ENCODE results near the gene HNRNPA3.
"Not testable (repeated sequence)": the region's sequence is repeated elsewhere in the genome, so short reads cannot be mapped to it uniquely, and the experiment has no call there.

HNRNPA3 gene

GRCh38 chr2:177212106-177212890 is at the start of gene HNRNPA3:
TSS of gene HNRNPA3 (plus strand) at chr2:177212794. CDS start at chr2:177212800, 6 bp downstream.
- DNase-seq (ENCODE audit: low read depth in 3 of 3) = peak; percentile 99 to 100 (median 99)

GRCh38 chr2:177164131-177164530 is 48.5 kb upstream of the HNRNPA3 start:
- DNase-seq (ENCODE audit: low read depth in 3 of 3) = no peak

- DNase-seq (ENCODE audit: low read depth in 3 of 3) = peak; percentile 39 to 69 (median 62)
Observed at GRCh38 chr2:177164584-177165052, 48.0 kb upstream of the HNRNPA3 start.

- DNase-seq (ENCODE audit: low read depth in 3 of 3) = no peak
Observed at GRCh38 chr2:177165061-177165583, 47.5 kb upstream of the HNRNPA3 start.

- no peak for DNase-seq (ENCODE audit: low read depth in 3 of 3)
Observed at GRCh38 chr2:177165721-177166711, 46.6 kb upstream of the HNRNPA3 start.

GRCh38 chr2:177169810-177170514 is 42.6 kb upstream of the HNRNPA3 start:
- DNase-seq (ENCODE audit: low read depth in 3 of 3) = no peak

GRCh38 chr2:177171418-177171865 is 41.2 kb upstream of the HNRNPA3 start:
- DNase-seq (ENCODE audit: low read depth in 3 of 3) = no peak

GRCh38 chr2:177172034-177172880 is 40.3 kb upstream of the HNRNPA3 start:
- DNase-seq (ENCODE audit: low read depth in 3 of 3) = no peak

GRCh38 chr2:177174486-177174885 is 38.1 kb upstream of the HNRNPA3 start:
- DNase-seq (ENCODE audit: low read depth in 3 of 3) = no peak

GRCh38 chr2:177175917-177176668 is 36.5 kb upstream of the HNRNPA3 start:
- no peak for DNase-seq (ENCODE audit: low read depth in 3 of 3)

- no peak for DNase-seq (ENCODE audit: low read depth in 3 of 3)
Observed at GRCh38 chr2:177178797-177179196, 33.8 kb upstream of the HNRNPA3 start.

GRCh38 chr2:177179227-177179626 is 33.4 kb upstream of the HNRNPA3 start:
- DNase-seq (ENCODE audit: low read depth in 3 of 3) = no peak

- not testable (repeated sequence) for DNase-seq (ENCODE audit: low read depth in 3 of 3)
Observed at GRCh38 chr2:177179671-177180070, 32.9 kb upstream of the HNRNPA3 start.

GRCh38 chr2:177180269-177181000 is 32.2 kb upstream of the HNRNPA3 start:
- DNase-seq (ENCODE audit: low read depth in 3 of 3) = no peak

GRCh38 chr2:177183860-177184259 is 28.7 kb upstream of the HNRNPA3 start:
- no peak for DNase-seq (ENCODE audit: low read depth in 3 of 3)

GRCh38 chr2:177184606-177185005 is 28.0 kb upstream of the HNRNPA3 start:
- DNase-seq (ENCODE audit: low read depth in 3 of 3) = no peak

GRCh38 chr2:177186038-177186437 is 26.6 kb upstream of the HNRNPA3 start:
- DNase-seq (ENCODE audit: low read depth in 3 of 3) = not testable (repeated sequence)

GRCh38 chr2:177187631-177188312 is 24.8 kb upstream of the HNRNPA3 start:
- no peak for DNase-seq (ENCODE audit: low read depth in 3 of 3)

Measured in stimulated activated CD4-positive, alpha-beta T cell treated with anti-CD3 and anti-CD28 coated beads, TNF-alpha, amount 100 ng/mL, for 4 hours (primary cell).